Keratinocyte (primary cell): ENCODE measurements around the gene KCNS3. TPM values are rescaled to one million over a fixed set of nuclear protein-coding genes. Genes with fewer than 3 reads are reported as not detected.

Experiments used
- DNase-seq: peaks from one replicate; pipeline ENCODE4 v3.0.0-alpha.2; 2011; ENCODE audit warnings: low read depth, missing footprints, low spot score
- FAIRE-seq: peaks from 2 replicates; lab custom pipeline; 2011; peaks lifted over from hg19 to GRCh38; lab: Jason Lieb, UNC
- H2AFZ ChIP-seq: 2 replicates; pipeline ENCODE4 v1.6.0; 2012; ENCODE audit warnings: low read length, control low read depth, inconsistent platforms; ENCODE audit not compliant: control insufficient read depth
- H3K27ac ChIP-seq: 2 replicates; pipeline ENCODE4 v1.5.1; 2011; ENCODE audit warnings: low read length; ENCODE audit not compliant: control insufficient read depth, insufficient read depth
- H3K27me3 ChIP-seq: 3 replicates; pipeline ENCODE4 v1.6.0; 2011; ENCODE audit warnings: low read length; ENCODE audit not compliant: control insufficient read depth, insufficient read depth; ENCODE audit errors: extremely low read depth
- H3K36me3 ChIP-seq, 2 experiments: 2 replicates in 1 of 2; 3 replicates in 1 of 2; pipeline ENCODE4 v1.5.1; 2011; ENCODE audit warnings: low read length in 2 of 2, mild to moderate bottlenecking in 1 of 2; ENCODE audit not compliant: control insufficient read depth in 2 of 2, insufficient read depth in 2 of 2; ENCODE audit errors: extremely low read depth in 1 of 2
- H3K4me1 ChIP-seq: 3 replicates; pipeline ENCODE4 v1.5.1; 2011; ENCODE audit warnings: low read length; ENCODE audit not compliant: control insufficient read depth, insufficient read depth; ENCODE audit errors: extremely low read depth
- H3K4me2 ChIP-seq: 3 replicates; pipeline ENCODE4 v1.6.0; 2011; ENCODE audit warnings: low read depth, low read length; ENCODE audit not compliant: control insufficient read depth, insufficient read depth; ENCODE audit errors: extremely low read depth
- H3K4me3 ChIP-seq, 3 experiments: fragments of 200-600 bp in 1 of 3; sonication (generic) in 1 of 3; 2 replicates in 2 of 3; 3 replicates in 1 of 3; pipeline ENCODE4 v1.5.1; 2011 to 2016; ENCODE audit warnings: low read length in 3 of 3, mild to moderate bottlenecking in 3 of 3, control low read depth in 2 of 3, inconsistent platforms in 1 of 3, low read depth in 1 of 3, mixed read lengths in 1 of 3, mixed run types in 1 of 3, moderate library complexity in 1 of 3; ENCODE audit not compliant: control insufficient read depth in 2 of 3, insufficient read depth in 2 of 3; ENCODE audit errors: extremely low read depth in 1 of 3
- H3K79me2 ChIP-seq: 2 replicates; pipeline ENCODE4 v1.6.0; 2012; ENCODE audit warnings: low read length; ENCODE audit not compliant: control insufficient read depth, insufficient read depth
- H3K9ac ChIP-seq: 3 replicates; pipeline ENCODE4 v1.6.0; 2011; ENCODE audit warnings: low read length; ENCODE audit not compliant: control insufficient read depth, insufficient read depth; ENCODE audit errors: extremely low read depth
- H3K9me1 ChIP-seq: 3 replicates; pipeline ENCODE4 v1.6.0; 2011; ENCODE audit warnings: low read length; ENCODE audit not compliant: control insufficient read depth, insufficient read depth; ENCODE audit errors: extremely low read depth
- H3K9me3 ChIP-seq: 2 replicates; pipeline ENCODE4 v1.5.1; 2012; ENCODE audit warnings: low read depth, low read length; ENCODE audit not compliant: control insufficient read depth
- H4K20me1 ChIP-seq: 3 replicates; pipeline ENCODE4 v1.6.0; 2011; ENCODE audit warnings: low read length; ENCODE audit not compliant: control insufficient read depth, insufficient read depth; ENCODE audit errors: extremely low read depth
- EZH2 ChIP-seq: IDR thresholded peaks from one replicate; pipeline ENCODE4 v1.6.1; 2012; ENCODE audit warnings: inconsistent platforms, mild to moderate bottlenecking, low read length, moderate library complexity
- dilution Hi-C: fragments of 300-500 bp; cut with MboI; formaldehyde crosslinking; loops from one replicate; pipeline ENCODE4 v1.7.0; 2020; ENCODE audit warnings: low sequenced_read_pairs; ENCODE audit not compliant: extremely low pct_ligation_motif_present
- polyA plus RNA-seq, 5 experiments: library from polyadenylated mRNA; depleted of rRNA in 3 of 5; stranded (reverse) in 3 of 5; stranded (forward) in 1 of 5; unstranded in 1 of 5; fragments of >200 nt; gene quantifications; 1 replicate in 1 of 5; 2 replicates in 3 of 5; 3 replicates in 1 of 5; pipeline versions ENCODE4 v1.2.1 to v1.2.3, GENCODE V29; 2011 to 2012; ENCODE audit warnings: missing spikeins in 2 of 5, low read depth in 1 of 5, low replicate concordance in 1 of 5
- TF ChIP-seq, protein P1 (sequence below), 3 experiments: IDR thresholded peaks in 1 of 3; conservative IDR thresholded peaks in 1 of 3; optimal IDR thresholded peaks in 1 of 3; 2 replicates in 2 of 3; 3 replicates in 1 of 3; pipeline versions ENCODE3 to v1.5.1; 2011; ENCODE audit warnings: low read length in 3 of 3, mild to moderate bottlenecking in 3 of 3, moderate library complexity in 2 of 3, control low read depth in 1 of 3, inconsistent platforms in 1 of 3; ENCODE audit not compliant: insufficient read depth in 2 of 3; ENCODE audit errors: extremely low read depth in 1 of 3

The KCNS3 gene
- polyA plus RNA-seq, 1 donor (not counting 4 experiments of a cell fraction or from before 2014, with no cell fraction given): 7.3 TPM

DNA sequence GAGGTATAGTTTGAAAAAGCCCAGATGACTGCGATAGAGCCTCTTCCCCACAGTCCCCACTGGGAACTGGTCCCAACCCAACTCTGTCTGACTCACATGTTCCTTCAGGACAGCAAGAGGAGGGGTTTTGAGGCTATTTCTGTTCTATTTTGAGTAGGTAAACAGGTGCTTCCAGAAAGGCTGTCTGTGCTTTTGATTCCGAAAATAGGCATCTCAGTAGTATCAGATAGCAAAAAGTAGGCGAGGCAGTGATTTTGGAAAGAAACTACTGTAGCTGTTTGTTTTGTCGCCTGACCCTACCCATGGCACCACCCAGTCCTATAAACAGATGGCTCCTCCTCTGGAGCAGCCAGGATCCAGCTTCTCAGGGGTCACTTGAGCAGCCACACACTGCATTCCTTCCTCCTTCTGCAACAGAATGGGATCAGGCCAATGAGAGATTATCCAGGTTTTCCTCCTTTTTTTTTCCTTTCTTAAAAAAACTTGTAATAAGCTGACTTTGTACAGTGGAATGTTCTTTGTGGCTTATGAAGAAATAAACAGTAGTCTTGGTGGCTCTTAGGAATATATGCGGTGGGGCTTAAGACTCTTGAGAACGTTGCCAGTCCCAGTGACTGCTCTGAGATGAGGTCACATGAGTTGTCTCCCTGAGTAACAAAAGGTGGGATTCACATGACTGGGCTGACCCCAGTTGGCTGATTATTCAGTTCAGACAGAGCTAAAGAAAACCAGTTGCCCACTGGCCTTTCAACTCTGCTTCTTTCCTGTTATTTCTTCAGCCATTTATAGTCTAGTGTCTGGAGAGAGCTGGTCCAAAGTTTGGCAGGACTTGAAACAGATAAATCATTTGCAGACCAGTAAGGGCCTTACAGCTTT lies 98.6 kb downstream of the KCNS3 start:
- DNase-seq (peak; percentile 15), FAIRE-seq (no peak)
- no peaks in the 10 kb centered on the region for H3K79me2 ChIP-seq
- no peaks in the 10 kb centered on the region for H3K9me1 ChIP-seq
- no peaks in the 10 kb centered on the region for H4K20me1 ChIP-seq
- H3K27ac ChIP-seq: no peak overlapping the region
- H2AFZ ChIP-seq: no peak overlapping the region
- dilution Hi-C loops: no loop called here
- no peaks in the 10 kb centered on the region for H3K27me3 ChIP-seq
- H3K36me3 ChIP-seq: no peaks in the 10 kb centered on the region
- H3K9me3 ChIP-seq: no peaks in the 10 kb centered on the region
- no peak overlapping the region for H3K4me3 ChIP-seq
- no peak overlapping the region for H3K4me2 ChIP-seq
- H3K4me1 ChIP-seq: no peaks in the 10 kb centered on the region
- TF ChIP-seq, protein P1, sequence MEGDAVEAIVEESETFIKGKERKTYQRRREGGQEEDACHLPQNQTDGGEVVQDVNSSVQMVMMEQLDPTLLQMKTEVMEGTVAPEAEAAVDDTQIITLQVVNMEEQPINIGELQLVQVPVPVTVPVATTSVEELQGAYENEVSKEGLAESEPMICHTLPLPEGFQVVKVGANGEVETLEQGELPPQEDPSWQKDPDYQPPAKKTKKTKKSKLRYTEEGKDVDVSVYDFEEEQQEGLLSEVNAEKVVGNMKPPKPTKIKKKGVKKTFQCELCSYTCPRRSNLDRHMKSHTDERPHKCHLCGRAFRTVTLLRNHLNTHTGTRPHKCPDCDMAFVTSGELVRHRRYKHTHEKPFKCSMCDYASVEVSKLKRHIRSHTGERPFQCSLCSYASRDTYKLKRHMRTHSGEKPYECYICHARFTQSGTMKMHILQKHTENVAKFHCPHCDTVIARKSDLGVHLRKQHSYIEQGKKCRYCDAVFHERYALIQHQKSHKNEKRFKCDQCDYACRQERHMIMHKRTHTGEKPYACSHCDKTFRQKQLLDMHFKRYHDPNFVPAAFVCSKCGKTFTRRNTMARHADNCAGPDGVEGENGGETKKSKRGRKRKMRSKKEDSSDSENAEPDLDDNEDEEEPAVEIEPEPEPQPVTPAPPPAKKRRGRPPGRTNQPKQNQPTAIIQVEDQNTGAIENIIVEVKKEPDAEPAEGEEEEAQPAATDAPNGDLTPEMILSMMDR (optimal IDR thresholded peaks at IDR 0.05 in 1 of 3, IDR thresholded peaks at IDR 0.05 in 1 of 3, conservative IDR thresholded peaks at IDR 0.05 in 1 of 3; ENCODE audit: extremely low read depth in 1 of 3, insufficient read depth in 2 of 3, low read length in 3 of 3): no peak
- no peak for TF ChIP-seq EZH2
- H3K9ac ChIP-seq: no peak overlapping the region

DNA sequence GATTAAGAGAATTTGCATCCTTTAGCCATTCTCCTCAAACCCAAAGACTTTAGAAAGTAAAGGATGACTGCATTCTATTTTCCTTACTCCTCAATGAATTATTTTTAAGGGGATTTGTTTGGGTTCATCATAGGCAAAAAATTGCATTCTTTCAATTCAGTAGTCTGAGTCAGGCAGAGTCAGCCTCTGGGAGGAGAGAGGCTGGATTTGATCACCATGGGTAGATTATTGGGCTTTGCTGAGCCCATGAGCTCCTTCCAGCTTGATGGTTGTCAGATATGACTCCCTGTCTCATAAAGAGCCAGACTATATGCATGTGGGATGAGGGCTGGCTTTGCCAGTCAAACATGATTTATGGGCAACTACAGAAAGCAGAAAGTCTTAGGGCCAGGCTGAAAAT lies 101.2 kb downstream of the KCNS3 start:
- Histone ChIP-seq H3K9ac (no peak overlapping the region), H3K4me2 (no peak overlapping the region), H4K20me1 (no peaks in the 10 kb centered on the region), H3K4me3 (no peak overlapping the region), H3K79me2 (no peaks in the 10 kb centered on the region), H3K4me1 (no peaks in the 10 kb centered on the region), H3K9me1 (no peaks in the 10 kb centered on the region), H3K27ac (no peak overlapping the region), H3K9me3 (no peaks in the 10 kb centered on the region), H3K27me3 (no peaks in the 10 kb centered on the region), H2AFZ (no peak overlapping the region), H3K36me3 (no peaks in the 10 kb centered on the region)
- dilution Hi-C loops: no loop called here
- TF ChIP-seq, protein P1 (optimal IDR thresholded peaks at IDR 0.05 in 1 of 3, IDR thresholded peaks at IDR 0.05 in 1 of 3, conservative IDR thresholded peaks at IDR 0.05 in 1 of 3; ENCODE audit: extremely low read depth in 1 of 3, insufficient read depth in 2 of 3, low read length in 3 of 3): no peak
- no peak for TF ChIP-seq EZH2
- DNase-seq: no peak
- FAIRE-seq: no peak
